Kidney epithelial cell (primary cell): ENCODE data around the gene GMEB2. TPM values are rescaled to one million over a fixed set of nuclear protein-coding genes. Genes with fewer than 3 reads are reported as not detected.

Source experiments
- DNase-seq: peaks from one replicate; pipeline ENCODE4 v3.0.0-alpha.2; 2010; ENCODE audit warnings: low read depth
- H3K27me3 ChIP-seq: 2 replicates; pipeline ENCODE4 v1.6.0; 2011; ENCODE audit warnings: low read length; ENCODE audit not compliant: control insufficient read depth, insufficient read depth
- H3K36me3 ChIP-seq: 2 replicates; pipeline ENCODE4 v1.5.1; 2011; ENCODE audit warnings: low read length; ENCODE audit not compliant: control insufficient read depth, insufficient read depth
- H3K4me3 ChIP-seq: 2 replicates; pipeline ENCODE4 v1.5.1; 2011; ENCODE audit warnings: low read depth, mild to moderate bottlenecking, control low read depth, low read length
- total RNA-seq: library from RNA; depleted of rRNA; stranded (reverse); fragments of >200 nt; gene quantifications from 2 replicates; pipeline ENCODE4 v1.2.3, GENCODE V29; 2015
- TF ChIP-seq, protein P1 (sequence below): IDR thresholded peaks from 2 replicates; pipeline ENCODE4 v1.5.1; 2011; ENCODE audit warnings: mild to moderate bottlenecking, moderate library complexity, low read length, control low read depth, inconsistent platforms; ENCODE audit not compliant: insufficient read depth, poor library complexity, severe bottlenecking

GMEB2 gene
- total RNA-seq, 1 donor from 2014 or later, result 17.7 TPM

DNA sequence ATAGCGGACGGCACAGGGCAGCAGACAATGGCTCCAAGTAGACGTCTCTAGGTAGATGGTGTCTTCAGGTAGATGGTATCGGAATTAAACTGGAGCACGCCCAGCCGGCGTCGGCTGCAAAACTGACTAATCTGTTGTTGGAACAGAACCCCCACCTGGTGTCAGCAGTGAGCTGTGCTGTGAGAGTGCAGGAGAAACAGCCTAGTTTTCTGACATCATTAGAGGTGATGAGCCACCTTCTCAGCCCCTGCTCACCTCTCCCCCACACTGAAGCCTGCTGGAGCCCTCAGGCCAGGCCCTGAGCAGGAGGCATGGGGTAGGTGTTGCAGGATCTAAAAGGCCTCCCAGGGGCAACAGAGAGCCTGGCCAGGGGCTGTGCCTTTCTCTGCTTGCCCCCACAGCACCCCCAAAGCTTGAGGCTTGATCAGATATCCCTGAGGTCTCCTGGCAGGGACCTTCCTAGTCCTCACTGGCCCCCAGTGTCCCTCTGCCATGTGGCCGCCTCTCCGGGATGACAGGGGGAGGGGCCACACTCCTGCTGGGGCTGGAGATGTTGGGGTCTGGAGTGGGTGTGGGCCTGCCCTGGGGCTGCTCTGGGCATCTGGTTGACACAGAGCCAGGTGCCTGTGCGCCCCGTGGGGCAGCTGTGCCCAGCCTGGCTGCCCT, 46.0 kb downstream of the GMEB2 start:
- peak; percentile 32 for DNase-seq
- TF ChIP-seq, protein P1, sequence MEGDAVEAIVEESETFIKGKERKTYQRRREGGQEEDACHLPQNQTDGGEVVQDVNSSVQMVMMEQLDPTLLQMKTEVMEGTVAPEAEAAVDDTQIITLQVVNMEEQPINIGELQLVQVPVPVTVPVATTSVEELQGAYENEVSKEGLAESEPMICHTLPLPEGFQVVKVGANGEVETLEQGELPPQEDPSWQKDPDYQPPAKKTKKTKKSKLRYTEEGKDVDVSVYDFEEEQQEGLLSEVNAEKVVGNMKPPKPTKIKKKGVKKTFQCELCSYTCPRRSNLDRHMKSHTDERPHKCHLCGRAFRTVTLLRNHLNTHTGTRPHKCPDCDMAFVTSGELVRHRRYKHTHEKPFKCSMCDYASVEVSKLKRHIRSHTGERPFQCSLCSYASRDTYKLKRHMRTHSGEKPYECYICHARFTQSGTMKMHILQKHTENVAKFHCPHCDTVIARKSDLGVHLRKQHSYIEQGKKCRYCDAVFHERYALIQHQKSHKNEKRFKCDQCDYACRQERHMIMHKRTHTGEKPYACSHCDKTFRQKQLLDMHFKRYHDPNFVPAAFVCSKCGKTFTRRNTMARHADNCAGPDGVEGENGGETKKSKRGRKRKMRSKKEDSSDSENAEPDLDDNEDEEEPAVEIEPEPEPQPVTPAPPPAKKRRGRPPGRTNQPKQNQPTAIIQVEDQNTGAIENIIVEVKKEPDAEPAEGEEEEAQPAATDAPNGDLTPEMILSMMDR, result peak; percentile 78
- Histone ChIP-seq H3K27me3 (peaks cover 4% of the 10 kb centered on the region), H3K36me3 (no peaks in the 10 kb centered on the region), H3K4me3 (no peak overlapping the region)

DNA sequence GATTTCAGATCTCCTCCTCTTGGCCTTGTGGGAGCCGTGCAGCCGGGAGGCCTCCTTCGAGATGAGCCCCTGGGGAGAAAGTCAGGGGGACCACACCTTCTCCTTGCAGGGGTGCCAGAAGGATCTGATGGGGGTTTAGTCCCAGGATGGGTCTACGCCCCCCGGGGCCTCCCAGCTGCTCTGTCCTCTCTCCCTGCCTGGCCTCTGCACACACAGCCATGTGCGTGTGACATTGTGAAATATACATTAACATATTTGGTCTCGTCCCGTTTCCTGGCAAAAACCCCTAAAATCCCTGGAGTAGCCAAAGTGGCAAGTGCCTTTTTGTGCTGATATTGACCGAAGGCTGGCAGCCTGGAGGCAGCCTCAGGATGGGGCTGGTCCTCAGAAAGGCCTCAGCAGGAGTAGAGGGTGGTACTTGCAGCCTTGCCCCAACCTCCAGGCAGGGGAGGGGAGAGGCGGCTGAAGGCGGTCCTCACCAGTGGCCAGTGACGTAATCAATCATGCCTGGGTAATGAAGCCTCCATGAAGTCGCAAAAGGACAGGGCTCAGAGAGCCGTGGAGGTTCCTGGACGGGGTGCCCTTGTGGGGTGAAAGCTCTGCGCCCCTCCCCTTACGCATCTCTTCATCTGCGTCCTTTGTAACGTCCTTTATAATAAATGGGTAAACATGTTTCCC, 47.7 kb downstream of the GMEB2 start:
- H3K27me3 ChIP-seq, result peaks cover 4% of the 10 kb centered on the region
- TF ChIP-seq, protein P1, result no peak
- H3K36me3 ChIP-seq, result no peaks in the 10 kb centered on the region
- no peak overlapping the region for H3K4me3 ChIP-seq
- no peak for DNase-seq

DNA sequence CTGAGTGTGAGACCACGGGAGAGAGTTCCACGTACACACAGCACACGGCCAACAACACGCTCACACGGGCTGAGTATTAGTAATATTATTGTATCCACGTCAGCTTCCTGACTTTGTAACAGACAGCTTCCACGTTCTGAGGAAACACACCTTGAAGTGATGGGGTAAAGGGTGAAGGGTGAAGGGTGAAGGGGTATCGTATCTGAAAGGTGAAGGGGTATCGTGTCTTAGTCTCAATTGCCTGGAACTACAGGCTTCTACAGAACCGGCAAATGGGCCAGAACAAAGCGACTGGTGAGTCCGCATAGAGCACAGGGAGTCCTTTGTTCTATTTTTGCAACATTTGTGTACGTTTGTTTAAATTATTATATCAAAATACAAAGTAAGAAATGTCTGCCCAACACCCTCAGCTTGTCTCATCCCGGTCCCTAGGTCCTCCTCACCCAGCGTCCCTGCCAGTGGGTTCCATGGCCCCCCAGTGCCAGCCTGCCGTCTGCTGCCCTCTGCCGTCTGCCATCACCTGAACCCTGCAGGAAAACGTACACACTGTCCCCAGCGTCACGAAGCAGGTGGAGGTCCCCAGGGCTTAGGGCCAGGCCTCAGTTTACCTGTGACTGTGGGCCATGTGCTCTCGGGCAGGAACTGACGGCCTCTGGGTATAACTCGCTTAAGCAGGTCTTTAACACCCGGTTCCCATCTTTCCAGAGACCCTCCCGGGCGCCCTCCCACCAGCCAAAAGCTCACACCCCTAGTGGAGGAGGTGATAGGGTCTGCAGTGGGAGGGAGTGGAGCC, 48.5 kb downstream of the GMEB2 start:
- no peak overlapping the region for H3K4me3 ChIP-seq
- H3K36me3 ChIP-seq, result no peaks in the 10 kb centered on the region
- no peak for DNase-seq
- TF ChIP-seq, protein P1, result no peak
- H3K27me3 ChIP-seq, result peaks cover 4% of the 10 kb centered on the region

DNA sequence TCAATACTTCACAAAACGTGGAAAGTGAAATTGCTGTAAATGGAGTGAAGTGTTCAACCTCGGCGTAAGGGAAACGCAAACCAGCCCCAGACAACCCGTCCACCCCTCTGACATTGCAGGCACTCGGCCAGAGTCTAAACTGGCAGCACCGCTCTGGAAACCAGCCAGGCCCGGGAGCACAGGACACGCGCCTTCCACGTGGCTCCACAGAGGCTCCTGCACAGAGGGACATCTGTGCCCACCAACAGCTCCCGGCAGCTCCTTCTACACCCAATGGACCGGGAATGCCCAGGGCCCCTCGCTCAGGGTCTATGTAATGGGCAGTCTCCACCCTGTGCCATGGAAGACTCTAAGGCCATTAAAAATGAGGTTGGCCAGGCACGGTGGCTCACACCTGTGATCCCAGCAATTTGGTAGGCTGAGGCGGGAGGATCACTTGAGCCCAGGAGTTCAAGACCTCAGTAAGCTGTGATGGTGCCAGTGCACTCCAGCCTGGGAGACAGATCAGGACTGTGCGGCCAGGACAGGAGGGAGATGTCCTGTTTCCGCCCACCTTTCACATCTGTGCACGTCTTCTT, 49.5 kb downstream of the GMEB2 start:
- DNase-seq, result no peak
- Histone ChIP-seq H3K4me3 (no peak overlapping the region), H3K36me3 (no peaks in the 10 kb centered on the region), H3K27me3 (peaks cover 4% of the 10 kb centered on the region)
- TF ChIP-seq, protein P1, result no peak

DNA sequence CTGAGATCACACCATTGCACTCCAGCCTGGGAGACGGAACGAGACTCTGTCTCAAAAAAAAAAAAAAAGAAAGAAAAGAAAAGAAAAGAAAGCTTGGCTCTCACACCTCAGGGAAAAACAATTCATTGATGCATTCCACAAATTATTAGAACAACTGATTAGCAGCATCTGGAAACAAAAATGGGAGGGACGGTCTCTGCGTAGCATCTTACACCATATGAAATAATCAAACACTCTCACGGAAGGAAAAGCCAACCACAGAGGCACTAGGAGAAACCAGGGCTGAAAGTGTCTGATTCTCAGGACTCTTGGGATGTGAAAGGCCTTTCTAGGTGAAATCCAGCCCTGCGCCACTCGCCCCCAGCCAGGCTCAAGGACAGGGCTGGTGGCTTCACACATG, 50.6 kb downstream of the GMEB2 start:
- DNase-seq, result no peak
- Histone ChIP-seq H3K4me3 (no peak overlapping the region), H3K36me3 (no peaks in the 10 kb centered on the region), H3K27me3 (peaks cover 4% of the 10 kb centered on the region)
- TF ChIP-seq, protein P1, result no peak
